H1 (cell line): ENCODE measurements around the gene RIT2. TPM values are rescaled to one million over a fixed set of nuclear protein-coding genes. Genes with fewer than 3 reads are reported as not detected.

Source experiments
- CTCF ChIA-PET: fragments of 300-600 bp; sonication (Branson Sonifier 250); formaldehyde crosslinking; loops from one replicate; lab custom pipeline; 2021; ENCODE audit not compliant: partially characterized antibody; lab: Charles Lee
- POLR2A ChIA-PET: fragments of 300-600 bp; sonication (Branson Sonifier 250); formaldehyde crosslinking; loops from one replicate; lab custom pipeline; 2021; ENCODE audit warnings: inconsistent platforms; ENCODE audit not compliant: partially characterized antibody; lab: Charles Lee
- DNase-seq, 2 experiments: peaks; one replicate each; pipeline versions ENCODE4 v3.0.0 to v3.0.0-alpha.2; 2010 to 2022; ENCODE audit warnings: low spot score in 2 of 2, low read depth in 1 of 2, mixed read lengths in 1 of 2
- FAIRE-seq: peaks from 2 replicates; lab custom pipeline; 2011; peaks lifted over from hg19 to GRCh38; lab: Jason Lieb, UNC
- H2AFZ ChIP-seq: 2 replicates; pipeline ENCODE4 v1.8.1; 2012; ENCODE audit warnings: low read length, inconsistent platforms
- H2AK5ac ChIP-seq: 2 replicates; pipeline ENCODE4 v1.6.1; 2013; ENCODE audit warnings: low read depth, low read length
- H2BK120ac ChIP-seq: replicated peaks from 2 replicates; pipeline ENCODE3; 2013; ENCODE audit warnings: low read depth, low read length, inconsistent platforms
- H2BK12ac ChIP-seq: 2 replicates; pipeline ENCODE4 v1.6.1; 2013; ENCODE audit warnings: low read depth, low read length
- H2BK15ac ChIP-seq: 2 replicates; pipeline ENCODE4 v1.6.1; 2013; ENCODE audit warnings: low read length
- H2BK20ac ChIP-seq: 2 replicates; pipeline ENCODE4 v1.6.1; 2013; ENCODE audit warnings: low read length
- H2BK5ac ChIP-seq: 2 replicates; pipeline ENCODE4 v1.6.1; 2013; ENCODE audit warnings: low read depth, low read length
- H3K14ac ChIP-seq: 2 replicates; pipeline ENCODE4 v1.6.1; 2013; ENCODE audit warnings: inconsistent platforms; ENCODE audit not compliant: insufficient read length
- H3K18ac ChIP-seq: 2 replicates; pipeline ENCODE4 v1.6.1; 2013; ENCODE audit warnings: low read length; ENCODE audit errors: extremely low read depth
- H3K23ac ChIP-seq: 2 replicates; pipeline ENCODE4 v1.6.1; 2013; ENCODE audit warnings: inconsistent platforms; ENCODE audit not compliant: insufficient read length
- H3K23me2 ChIP-seq: 2 replicates; pipeline ENCODE4 v1.6.1; 2013; ENCODE audit warnings: low read depth, low read length
- H3K27ac ChIP-seq: 2 replicates; pipeline ENCODE4 v1.6.1; 2011; ENCODE audit warnings: low read depth, low read length, inconsistent platforms
- H3K27me3 ChIP-seq, 4 experiments: replicated peaks in 1 of 4; 1 replicate in 1 of 4; 2 replicates in 3 of 4; pipeline versions ENCODE4 v1.6.1 to v1.8.1; 2011 to 2013; ENCODE audit warnings: low read length in 3 of 4, mild to moderate bottlenecking in 3 of 4, inconsistent platforms in 2 of 4, mixed read lengths in 2 of 4, moderate library complexity in 1 of 4; ENCODE audit not compliant: control insufficient read depth in 3 of 4, insufficient read depth in 3 of 4; ENCODE audit errors: extremely low read depth in 1 of 4
- H3K36me3 ChIP-seq, 4 experiments: 2 replicates each; pipeline versions ENCODE4 v1.6.1 to v1.8.1; 2011 to 2013; ENCODE audit warnings: mild to moderate bottlenecking in 4 of 4, low read length in 3 of 4, moderate library complexity in 2 of 4, control low read depth in 1 of 4, inconsistent platforms in 1 of 4; ENCODE audit not compliant: insufficient read depth in 4 of 4, control insufficient read depth in 2 of 4
- H3K4ac ChIP-seq: replicated peaks from 2 replicates; pipeline ENCODE3; 2013; ENCODE audit warnings: low read length, low read depth, mixed read lengths, inconsistent platforms; ENCODE audit not compliant: insufficient read length
- H3K4me1 ChIP-seq, 4 experiments: replicated peaks in 1 of 4; 1 replicate in 1 of 4; 2 replicates in 3 of 4; pipeline versions ENCODE4 v1.6.1 to v1.8.1; 2011 to 2013; ENCODE audit warnings: low read length in 3 of 4, inconsistent platforms in 2 of 4, mixed read lengths in 1 of 4; ENCODE audit not compliant: insufficient read depth in 4 of 4, control insufficient read depth in 3 of 4
- H3K4me2 ChIP-seq, 2 experiments: 2 replicates each; pipeline versions ENCODE4 v1.6.1 to v1.8.1; 2011 to 2013; ENCODE audit warnings: low read depth in 2 of 2, low read length in 2 of 2, control low read depth in 1 of 2, inconsistent platforms in 1 of 2, mild to moderate bottlenecking in 1 of 2; ENCODE audit not compliant: insufficient read depth in 1 of 2
- H3K4me3 ChIP-seq, 4 experiments: fragments of 200-600, 300-600 bp in 1 of 4; sonication (generic), shearing (Covaris generic), sonication (Bioruptor Twin) in 1 of 4; 2 replicates each; pipeline versions ENCODE4 v1.5.1 to v1.8.1; 2011 to 2016; ENCODE audit warnings: low read length in 4 of 4, low read depth in 3 of 4, control low read depth in 2 of 4, inconsistent platforms in 2 of 4, mild to moderate bottlenecking in 2 of 4, mixed read lengths in 1 of 4, moderate library complexity in 1 of 4; ENCODE audit not compliant: insufficient read depth in 2 of 4; ENCODE audit errors: extremely low read depth in 1 of 4
- H3K56ac ChIP-seq: replicated peaks from 2 replicates; pipeline ENCODE3; 2013; ENCODE audit warnings: low read depth, mild to moderate bottlenecking, mixed read lengths, low read length, inconsistent platforms; ENCODE audit not compliant: insufficient read length
- H3K79me1 ChIP-seq: 2 replicates; pipeline ENCODE4 v1.6.1; 2013; ENCODE audit warnings: low read depth, low read length, control low read depth
- H3K79me2 ChIP-seq, 2 experiments: 2 replicates each; pipeline versions ENCODE4 v1.6.1 to v1.8.1; 2012 to 2013; ENCODE audit warnings: low read length in 2 of 2, mild to moderate bottlenecking in 2 of 2, inconsistent platforms in 1 of 2; ENCODE audit not compliant: insufficient read depth in 2 of 2, control insufficient read depth in 1 of 2
- H3K9ac ChIP-seq, 4 experiments: replicated peaks in 1 of 4; 1 replicate in 1 of 4; 2 replicates in 3 of 4; pipeline versions ENCODE4 v1.6.1 to v1.8.1; 2011 to 2013; ENCODE audit warnings: low read depth in 3 of 4, low read length in 3 of 4, control low read depth in 2 of 4, mild to moderate bottlenecking in 2 of 4, moderate library complexity in 2 of 4, inconsistent platforms in 1 of 4; ENCODE audit errors: extremely low read depth in 1 of 4
- H3K9me3 ChIP-seq, 2 experiments: 2 replicates each; pipeline versions ENCODE4 v1.6.1 to v1.8.1; 2012 to 2013; ENCODE audit warnings: mild to moderate bottlenecking in 2 of 2, moderate library complexity in 2 of 2, control low read depth in 1 of 2, inconsistent platforms in 1 of 2, low read depth in 1 of 2, low read length in 1 of 2, mixed read lengths in 1 of 2; ENCODE audit not compliant: insufficient read depth in 2 of 2
- H4K20me1 ChIP-seq, 2 experiments: replicated peaks in 1 of 2; 2 replicates each; pipeline versions ENCODE3 to v1.8.1; 2011 to 2013; ENCODE audit warnings: inconsistent platforms in 2 of 2, low read length in 2 of 2, mild to moderate bottlenecking in 1 of 2; ENCODE audit not compliant: insufficient read depth in 2 of 2, control insufficient read depth in 1 of 2
- H4K5ac ChIP-seq: 2 replicates; pipeline ENCODE4 v1.6.1; 2013; ENCODE audit warnings: low read length, low read depth, mixed read lengths, inconsistent platforms; ENCODE audit not compliant: insufficient read length
- H4K8ac ChIP-seq: 2 replicates; pipeline ENCODE4 v1.8.0; 2013; ENCODE audit warnings: mild to moderate bottlenecking, moderate library complexity, low read length, inconsistent platforms; ENCODE audit not compliant: insufficient read depth; ENCODE audit errors: extremely low read depth
- H4K91ac ChIP-seq: replicated peaks from 2 replicates; pipeline ENCODE3; 2013; ENCODE audit warnings: low read length, mixed read lengths, inconsistent platforms; ENCODE audit not compliant: insufficient read length
- EP300 ChIP-seq, 2 experiments: IDR thresholded peaks; 1 replicate in 1 of 2; 2 replicates in 1 of 2; pipeline ENCODE4 v1.6.1; 2011 to 2012; ENCODE audit warnings: low read depth in 2 of 2, low read length in 2 of 2, mild to moderate bottlenecking in 2 of 2, borderline replicate concordance in 1 of 2, inconsistent platforms in 1 of 2, moderate library complexity in 1 of 2
- HDAC6 ChIP-seq: IDR thresholded peaks from one replicate; pipeline ENCODE4 v1.7.1; 2012; ENCODE audit warnings: low read depth, mild to moderate bottlenecking, inconsistent platforms, low read length, moderate library complexity
- NRF1 ChIP-seq: IDR thresholded peaks from 2 replicates; pipeline ENCODE4 v1.6.1; 2011; ENCODE audit warnings: mild to moderate bottlenecking, low read depth, low read length, improper control_type of control experiment
- POLR2AphosphoS5 ChIP-seq: IDR thresholded peaks from 2 replicates; pipeline ENCODE4 v1.6.1; 2011; ENCODE audit warnings: low read depth, low read length
- SP4 ChIP-seq: IDR thresholded peaks from 2 replicates; pipeline ENCODE4 v1.6.1; 2012; ENCODE audit warnings: low read length, inconsistent platforms
- polyA plus RNA-seq, 7 experiments: library from polyadenylated mRNA; depleted of rRNA in 3 of 7; stranded (reverse) in 5 of 7; unstranded in 2 of 7; fragments of >200 nt in 5 of 7; fragments of 200-250 nt in 2 of 7; gene quantifications; 1 replicate in 5 of 7; 2 replicates in 1 of 7; 4 replicates in 1 of 7; pipeline versions ENCODE4 v1.2.1 to v1.2.3, GENCODE V29; 2011 to 2013; ENCODE audit warnings: missing spikeins in 2 of 7, mixed read lengths in 2 of 7
- total RNA-seq: library from RNA; stranded (reverse); fragmentation: NEBNext Ultra II Directional; extraction: Animal tissue kit (Norgen Biotek cat#: 25700); gene quantifications from 2 replicates; pipeline ENCODE4 v1.2.1, GENCODE V29; 2021

Gene RIT2
- total and polyA plus RNA-seq, 2 of the 8 experiments (the other 6 are each of a cell fraction or from before 2014, with no cell fraction given): 0.67 to 3.2 TPM

DNA sequence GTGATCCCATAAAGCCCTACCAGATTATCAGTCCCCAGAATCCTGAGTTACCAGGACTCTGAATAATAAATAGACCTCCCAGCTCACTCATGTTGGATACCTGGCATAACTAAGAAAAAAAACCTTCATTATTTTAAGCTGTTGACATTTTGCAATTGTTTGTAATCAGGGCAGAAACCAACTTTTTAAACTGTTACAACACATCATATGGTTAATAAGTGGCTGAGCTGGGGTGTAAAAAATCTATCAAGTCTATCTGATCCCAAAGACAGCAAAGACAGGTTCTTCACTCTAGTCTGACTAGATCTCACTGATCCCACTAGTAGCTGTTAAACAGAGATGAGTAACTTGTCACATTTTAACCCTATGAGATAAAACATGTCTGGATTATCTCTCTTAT lies 370.3 kb downstream of the RIT2 start:
- Histone ChIP-seq H2AK5ac (no peak overlapping the region), H3K27ac (no peak overlapping the region; the same call in 1 of the 2 replicates), H3K23me2 (no peaks in the 10 kb centered on the region; the same call in 1 of the 2 replicates), H2BK5ac (peak overlapping the region; percentile 81; the same call in 1 of the 2 replicates), H3K4me2 (no peak overlapping the region), H4K91ac (peak overlapping the region; percentile 15), H3K23ac (no peak overlapping the region), H4K5ac (peak overlapping the region; percentile 70), H2BK12ac (no peak overlapping the region), H3K9me3 (no peaks in the 10 kb centered on the region), H3K18ac (peak overlapping the region; percentile 6; the same call in 1 of the 2 replicates), H3K79me2 (no peaks in the 10 kb centered on the region), H3K4me3 (no peak overlapping the region), H2BK15ac (no peak overlapping the region), H3K9ac (no peak overlapping the region), H3K56ac (no peak overlapping the region), H4K20me1 (no peaks in the 10 kb centered on the region), H2BK120ac (peak overlapping the region; percentile 58), H2BK20ac (no peak overlapping the region), H3K14ac (no peak overlapping the region), H2AFZ (no peak overlapping the region), H3K79me1 (no peaks in the 10 kb centered on the region), H3K4me1 (peaks cover 2 to 22% (median 12%) of the 10 kb centered on the region in 4 experiments; a peak in 4 of 7 replicates), H4K8ac (no peak overlapping the region), H3K4ac (no peak overlapping the region), H3K36me3 (peaks cover 0 to 4% (median 0%) of the 10 kb centered on the region in 4 experiments; a peak in 2 of 8 replicates), H3K27me3 (no peaks in the 10 kb centered on the region)
- CTCF ChIA-PET: interaction anchor here (0.8 to 1.6 kb wide), 6 partner anchors 8 to 676 kb away, joined by 3 to 6 read pairs (median 4); no protein-coding TSS in a partner anchor
- no peak for TF ChIP-seq NRF1
- no peak for TF ChIP-seq SP4
- no peak for TF ChIP-seq HDAC6
- no peak for TF ChIP-seq EP300 (IDR thresholded peaks at IDR 0.05; ENCODE audit: borderline replicate concordance in 1 of 2, low read depth in 2 of 2, low read length in 2 of 2)
- no peak for TF ChIP-seq POLR2AphosphoS5
- FAIRE-seq: no peak
- DNase-seq: no peak
- POLR2A ChIA-PET: interaction anchor here (0.7 to 1.8 kb wide), 2 partner anchors 11 to 20 kb away, joined by 3 to 4 read pairs; no protein-coding TSS in a partner anchor
